NT2/D1 (cell line): ENCODE measurements around the gene ACVR1C.

Experiments used
- YY1 ChIP-seq: IDR thresholded peaks from 2 replicates; pipeline ENCODE4 v1.6.1; 2011; ENCODE audit not compliant: insufficient read length, insufficient read depth
- ZNF274 ChIP-seq: IDR thresholded peaks from 2 replicates; pipeline ENCODE4 v1.6.1; 2011; ENCODE audit warnings: mild to moderate bottlenecking, low read depth, low read length

DNA sequence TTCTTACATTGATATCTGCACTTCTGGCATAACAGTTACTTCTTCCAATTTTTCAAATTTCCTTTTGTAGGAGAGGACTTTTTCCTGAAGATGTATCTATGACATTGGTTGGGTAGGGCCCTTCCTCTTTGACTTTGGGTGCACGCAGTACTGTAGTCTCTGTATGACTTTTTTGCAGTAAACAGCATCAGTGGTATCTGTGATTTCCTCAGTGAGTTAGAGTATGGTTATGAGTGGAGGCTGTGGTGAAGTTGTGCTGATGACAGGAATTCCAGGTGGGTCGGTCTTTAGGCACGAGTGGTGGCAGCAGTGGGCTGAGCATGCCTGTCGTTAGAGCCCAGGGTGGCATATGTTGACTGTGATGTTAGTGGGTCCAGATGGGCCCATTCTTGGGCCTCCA lies 17.6 kb downstream of the ACVR1C start:
- TF ChIP-seq ZNF274 (no peak), YY1 (no peak)
